22Rv1 (cell line): ENCODE results near the gene IL1R1.

Experiments used
- CTCF ChIP-seq: fragments of 450-650 bp; IDR thresholded peaks from 2 replicates; pipeline ENCODE4 v1.5.1; 2017; ENCODE audit warnings: mild to moderate bottlenecking
- ZFX ChIP-seq: fragments of 450-650 bp; IDR thresholded peaks from 2 replicates; pipeline ENCODE4 v1.6.1; 2017; ENCODE audit warnings: antibody characterized with exemption, borderline replicate concordance

DNA sequence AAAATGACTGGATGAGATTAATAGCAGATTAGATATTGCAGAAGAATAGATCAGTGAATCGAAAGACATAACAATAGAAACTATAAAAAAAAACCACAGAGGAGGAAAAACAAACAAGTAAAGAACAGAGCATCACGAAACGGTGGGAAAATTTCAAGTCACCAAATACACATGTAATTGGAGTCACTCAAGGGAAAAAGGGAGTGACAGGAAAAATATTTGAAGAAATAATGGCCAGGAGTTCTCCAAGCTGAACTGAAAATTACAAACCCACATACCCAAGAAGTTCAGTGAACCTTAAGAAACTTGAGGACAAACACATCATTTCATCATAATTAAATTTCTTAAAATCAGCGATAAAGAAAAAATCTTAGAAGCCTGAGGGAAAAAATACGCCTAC, 11.0 kb upstream of the IL1R1 start:
- TF ChIP-seq CTCF (no peak), ZFX (no peak)
